NCI-H2196 treated with DMSO at 0.1 percent for 48 hours (cell line): ENCODE results near the gene TRIM54.

Source experiments
- DNase-seq: peaks from one replicate; lab custom pipeline; 2025; ENCODE audit not compliant: unreplicated experiment; lab: John Stamatoyannopoulos, UW

TRIM54 gene

DNA sequence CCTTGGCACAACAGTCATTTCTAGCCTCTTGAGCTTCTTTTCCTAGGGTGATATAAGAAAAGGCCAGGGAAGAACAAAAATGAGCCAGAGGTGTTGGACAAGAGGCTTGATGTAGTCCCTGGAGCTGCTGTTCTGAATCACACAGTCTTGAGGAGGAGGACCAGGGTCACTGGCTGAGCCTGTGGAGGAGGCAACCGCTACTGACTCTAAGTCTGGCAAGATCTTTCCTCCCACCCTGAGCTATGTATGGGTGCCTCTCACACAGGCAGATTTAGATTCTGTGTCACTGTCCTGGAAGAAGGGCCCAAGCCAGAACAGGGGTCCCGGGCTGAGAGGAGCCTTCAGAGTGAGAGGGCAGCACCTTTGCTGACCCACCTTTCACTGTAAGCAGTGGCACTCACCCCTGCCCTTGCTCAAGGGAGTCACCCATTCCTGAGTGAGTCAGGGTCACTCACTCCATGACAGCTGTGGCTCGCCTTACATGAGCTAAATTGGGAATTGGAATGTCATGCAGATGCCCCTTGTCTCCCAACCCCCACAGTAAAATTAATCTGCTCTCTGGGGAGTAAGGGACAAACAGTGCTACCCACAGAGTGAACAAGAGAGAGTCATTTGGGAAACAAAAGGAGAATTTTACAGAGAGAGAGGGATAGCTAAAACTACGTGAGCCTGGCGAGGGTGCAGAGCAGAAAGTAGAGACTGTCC lies at the start of gene TRIM54:
Gene TRIM54, plus strand, starts transcription at position 575 of the 705 bp plus-strand sequence. CDS start 303 bp downstream, outside the sequence.
- no peak for DNase-seq

DNA sequence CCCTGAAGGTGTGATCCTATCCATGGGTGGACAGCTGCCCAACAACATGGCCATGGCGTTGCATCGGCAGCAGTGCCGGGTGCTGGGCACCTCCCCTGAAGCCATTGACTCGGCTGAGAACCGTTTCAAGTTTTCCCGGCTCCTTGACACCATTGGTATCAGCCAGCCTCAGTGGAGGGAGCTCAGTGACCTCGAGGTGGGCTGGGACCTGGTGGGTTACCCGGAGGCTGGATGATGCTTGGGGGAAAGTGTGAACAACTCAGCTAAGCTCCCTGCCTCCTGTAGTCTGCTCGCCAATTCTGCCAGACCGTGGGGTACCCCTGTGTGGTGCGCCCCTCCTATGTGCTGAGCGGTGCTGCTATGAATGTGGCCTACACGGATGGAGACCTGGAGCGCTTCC lies 48.9 kb upstream of the TRIM54 start:
- no peak for DNase-seq

GRCh38 chr2:27236136-27236535 lies 46.1 kb upstream of the TRIM54 start:
- no peak for DNase-seq

- no peak for DNase-seq
Observed at GRCh38 chr2:27236626-27237025, 45.6 kb upstream of the TRIM54 start.

DNA sequence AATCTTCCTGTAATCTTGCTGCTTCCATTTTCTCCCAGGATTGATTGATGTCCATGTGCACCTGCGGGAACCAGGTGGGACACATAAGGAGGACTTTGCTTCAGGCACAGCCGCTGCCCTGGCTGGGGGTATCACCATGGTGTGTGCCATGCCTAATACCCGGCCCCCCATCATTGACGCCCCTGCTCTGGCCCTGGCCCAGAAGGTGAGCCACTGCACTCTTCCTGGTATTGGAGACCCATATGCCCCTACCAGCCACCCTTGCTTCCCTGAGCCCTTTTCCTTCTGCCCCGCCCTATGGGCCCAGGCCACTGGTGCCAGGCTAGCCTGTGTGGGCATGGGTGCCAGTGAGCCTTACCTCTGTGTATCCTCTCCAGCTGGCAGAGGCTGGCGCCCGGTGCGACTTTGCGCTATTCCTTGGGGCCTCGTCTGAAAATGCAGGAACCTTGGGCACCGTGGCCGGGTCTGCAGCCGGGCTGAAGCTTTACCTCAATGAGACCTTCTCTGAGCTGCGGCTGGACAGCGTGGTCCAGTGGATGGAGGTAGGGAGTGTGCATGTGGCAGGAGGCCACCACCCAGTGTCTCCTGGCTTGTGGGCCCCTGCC lies 44.8 kb upstream of the TRIM54 start:
- no peak for DNase-seq

GRCh38 chr2:27238976-27239375 lies 43.3 kb upstream of the TRIM54 start:
- no peak for DNase-seq

DNA sequence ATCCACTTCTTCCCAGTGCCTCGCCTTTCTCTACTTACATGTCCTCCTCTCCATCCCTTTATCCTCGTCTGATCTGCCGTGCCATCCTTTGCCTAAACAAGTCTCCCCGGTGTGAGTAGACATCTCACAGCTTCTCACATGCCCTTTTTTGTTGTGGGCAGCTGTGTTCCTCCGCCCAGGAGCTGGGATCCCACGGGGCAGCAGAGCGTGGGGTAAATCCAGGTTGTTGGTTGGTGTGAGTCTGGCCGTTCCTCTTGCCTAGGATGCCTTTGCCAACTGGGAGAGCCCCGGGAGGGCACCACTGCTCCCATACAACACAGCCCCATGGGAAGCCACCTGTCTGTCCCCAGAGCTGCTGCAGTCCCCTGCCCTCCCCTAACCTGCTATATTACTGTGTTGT lies 41.8 kb upstream of the TRIM54 start:
- DNase-seq = no peak

GRCh38 chr2:27241761-27242613 lies 40.2 kb upstream of the TRIM54 start:
- no peak for DNase-seq

GRCh38 chr2:27242614-27242951 lies 39.6 kb upstream of the TRIM54 start:
- no peak for DNase-seq

GRCh38 chr2:27243391-27244130 lies 38.7 kb upstream of the TRIM54 start:
- DNase-seq = no peak

GRCh38 chr2:27245116-27245515 lies 37.1 kb upstream of the TRIM54 start:
- no peak for DNase-seq

- DNase-seq = no peak
Observed at GRCh38 chr2:27245626-27246025, 36.6 kb upstream of the TRIM54 start.

DNA sequence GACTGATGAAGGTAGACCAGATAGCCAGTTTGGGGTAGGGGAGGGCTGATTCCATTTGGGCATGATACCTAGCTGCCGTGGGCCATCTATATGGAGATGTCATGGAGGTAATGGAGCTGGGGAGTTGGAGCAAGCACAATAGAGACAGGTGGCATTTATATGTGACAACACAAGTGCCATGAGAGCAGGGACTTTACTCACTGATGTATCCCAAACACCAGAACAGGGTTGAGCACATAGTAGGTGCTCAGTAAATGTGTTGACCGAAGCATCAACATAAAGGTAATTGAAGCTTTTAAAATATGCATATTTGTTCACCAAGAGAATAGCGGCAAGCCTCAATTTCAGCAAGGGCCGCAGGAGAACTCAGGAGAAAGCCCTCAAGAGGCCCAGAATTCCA lies 34.3 kb upstream of the TRIM54 start:
- DNase-seq = no peak

GRCh38 chr2:27249159-27249890 lies 32.9 kb upstream of the TRIM54 start:
- DNase-seq = no peak

- no peak for DNase-seq
Observed at GRCh38 chr2:27249891-27250651, 32.2 kb upstream of the TRIM54 start.

DNA sequence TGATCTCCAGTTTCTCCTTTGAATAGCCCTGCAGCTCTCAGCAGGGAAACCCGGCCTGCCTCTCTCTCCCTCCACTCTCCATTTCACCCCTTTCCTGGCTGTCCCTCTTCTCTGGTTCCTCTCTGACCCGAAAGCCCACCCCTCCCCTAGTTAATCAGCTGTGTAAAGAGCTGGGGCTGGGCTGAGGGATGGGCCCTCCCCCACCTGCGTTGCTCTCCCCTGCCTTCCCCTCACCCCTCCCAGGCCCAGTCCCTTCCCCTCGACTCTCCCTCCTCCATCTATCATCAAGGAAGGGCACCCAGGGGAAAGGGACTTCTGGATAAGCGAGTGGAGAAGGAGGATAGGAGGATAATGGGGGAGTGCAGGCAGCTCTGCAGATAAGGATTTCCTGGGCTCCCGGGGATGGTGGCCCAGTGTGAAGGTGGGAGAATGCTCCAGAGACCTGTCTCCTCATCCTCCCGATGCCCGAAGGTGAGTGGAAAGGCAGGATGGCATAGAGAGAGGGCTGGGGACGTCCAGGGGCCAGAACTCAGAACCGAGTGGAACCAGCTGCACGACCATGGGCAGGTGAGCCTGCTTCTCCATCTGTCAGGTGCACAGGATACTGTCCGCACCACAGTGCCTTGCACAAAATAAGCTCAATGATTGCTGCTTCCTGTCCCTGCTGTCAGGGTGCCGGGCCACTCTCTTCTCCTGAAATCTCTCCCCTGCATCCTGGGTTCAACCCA lies 31.4 kb upstream of the TRIM54 start:
- no peak for DNase-seq

GRCh38 chr2:27251766-27252165 lies 30.5 kb upstream of the TRIM54 start:
- no peak for DNase-seq

GRCh38 chr2:27255187-27255586 lies 27.0 kb upstream of the TRIM54 start:
- DNase-seq = no peak

GRCh38 chr2:27255660-27256059 lies 26.6 kb upstream of the TRIM54 start:
- no peak for DNase-seq
